AG04449 (cell line): ENCODE measurements around the gene LDAF1.

Experiments
- CTCF ChIA-PET: fragments of 350-600 bp; formaldehyde crosslinking; extraction: SDS; loops from one replicate; lab custom pipeline; 2021; ENCODE audit warnings: antibody characterized with exemption; lab: Yijun Ruan, JAX
- POLR2A ChIA-PET: fragments of 400-600, 350-600 bp; formaldehyde crosslinking; extraction: SDS; loops from one replicate; lab custom pipeline; 2020; ENCODE audit warnings: antibody characterized with exemption, inconsistent platforms; lab: Yijun Ruan, JAX
- DNase-seq: peaks from one replicate; pipeline ENCODE4 v3.0.0-alpha.2; 2010; ENCODE audit warnings: low read depth, low spot score
- H3K4me3 ChIP-seq: 2 replicates; pipeline ENCODE4 v1.5.1; 2011; ENCODE audit warnings: low read depth, mild to moderate bottlenecking, control low read depth, low read length
- TF ChIP-seq, protein P1 (sequence below): IDR thresholded peaks from one replicate; pipeline ENCODE4 v1.5.1; 2011; ENCODE audit warnings: mild to moderate bottlenecking, moderate library complexity, low read length, control low read depth, inconsistent platforms; ENCODE audit not compliant: insufficient read depth; ENCODE audit errors: missing control alignments

Gene LDAF1

DNA sequence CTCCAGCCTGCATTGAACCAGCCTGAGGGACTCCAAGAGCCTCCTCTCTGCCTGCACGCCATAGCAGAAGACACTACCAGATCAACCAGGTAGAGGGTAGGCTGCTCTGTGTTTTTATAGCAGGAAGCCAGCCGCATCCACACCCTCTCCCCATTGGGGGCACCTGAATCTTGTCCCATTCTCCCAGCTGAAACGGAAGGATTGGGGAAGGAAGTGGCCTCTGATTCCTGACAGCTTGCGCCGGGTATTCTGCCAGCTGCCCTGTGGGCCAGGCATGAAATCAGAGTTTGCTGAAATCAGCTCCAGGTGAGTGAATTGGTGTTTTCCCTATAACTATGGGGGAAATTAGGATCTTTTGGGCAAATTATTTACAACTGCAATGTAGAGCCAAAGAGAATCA lies 53.0 kb downstream of the LDAF1 start, which contains the start of gene ZP2:
Gene ZP2 (minus strand): TSS at position 89 of the 400 bp plus-strand sequence. CDS start 27 bp downstream, at position 62.
- POLR2A ChIA-PET, result no interaction called here
- no peak within 1 kb of the TSS for H3K4me3 ChIP-seq
- TF ChIP-seq, protein P1, sequence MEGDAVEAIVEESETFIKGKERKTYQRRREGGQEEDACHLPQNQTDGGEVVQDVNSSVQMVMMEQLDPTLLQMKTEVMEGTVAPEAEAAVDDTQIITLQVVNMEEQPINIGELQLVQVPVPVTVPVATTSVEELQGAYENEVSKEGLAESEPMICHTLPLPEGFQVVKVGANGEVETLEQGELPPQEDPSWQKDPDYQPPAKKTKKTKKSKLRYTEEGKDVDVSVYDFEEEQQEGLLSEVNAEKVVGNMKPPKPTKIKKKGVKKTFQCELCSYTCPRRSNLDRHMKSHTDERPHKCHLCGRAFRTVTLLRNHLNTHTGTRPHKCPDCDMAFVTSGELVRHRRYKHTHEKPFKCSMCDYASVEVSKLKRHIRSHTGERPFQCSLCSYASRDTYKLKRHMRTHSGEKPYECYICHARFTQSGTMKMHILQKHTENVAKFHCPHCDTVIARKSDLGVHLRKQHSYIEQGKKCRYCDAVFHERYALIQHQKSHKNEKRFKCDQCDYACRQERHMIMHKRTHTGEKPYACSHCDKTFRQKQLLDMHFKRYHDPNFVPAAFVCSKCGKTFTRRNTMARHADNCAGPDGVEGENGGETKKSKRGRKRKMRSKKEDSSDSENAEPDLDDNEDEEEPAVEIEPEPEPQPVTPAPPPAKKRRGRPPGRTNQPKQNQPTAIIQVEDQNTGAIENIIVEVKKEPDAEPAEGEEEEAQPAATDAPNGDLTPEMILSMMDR, result no peak
- DNase-seq, result no peak
- CTCF ChIA-PET, result interaction anchor here (1.5 kb wide), 1 partner anchor 23 kb away, joined by 4 read pairs; no protein-coding TSS in a partner anchor

DNA sequence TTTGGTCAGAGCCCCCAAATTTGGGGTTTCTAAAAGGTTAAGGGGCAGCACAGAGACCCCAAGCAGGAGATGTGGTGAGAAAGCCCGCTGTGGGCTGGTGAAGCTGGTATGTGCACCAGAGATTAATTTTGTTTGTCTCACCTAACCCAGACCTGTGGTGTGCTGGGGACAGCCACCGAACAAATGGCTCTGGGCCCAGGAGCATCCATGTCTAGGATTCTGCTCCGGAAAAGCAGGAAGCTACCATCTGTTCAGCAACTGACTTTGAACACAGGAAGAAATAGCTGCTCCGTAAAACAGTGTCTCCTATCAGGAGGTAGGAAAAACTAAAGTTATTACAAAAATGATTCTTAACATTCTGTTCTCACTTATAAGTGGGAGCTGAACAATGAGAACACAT lies 55.6 kb downstream of the LDAF1 start:
- CTCF ChIA-PET, result no interaction called here
- POLR2A ChIA-PET, result no interaction called here
- TF ChIP-seq, protein P1, result no peak
- DNase-seq, result no peak
- H3K4me3 ChIP-seq, result no peak overlapping the region

DNA sequence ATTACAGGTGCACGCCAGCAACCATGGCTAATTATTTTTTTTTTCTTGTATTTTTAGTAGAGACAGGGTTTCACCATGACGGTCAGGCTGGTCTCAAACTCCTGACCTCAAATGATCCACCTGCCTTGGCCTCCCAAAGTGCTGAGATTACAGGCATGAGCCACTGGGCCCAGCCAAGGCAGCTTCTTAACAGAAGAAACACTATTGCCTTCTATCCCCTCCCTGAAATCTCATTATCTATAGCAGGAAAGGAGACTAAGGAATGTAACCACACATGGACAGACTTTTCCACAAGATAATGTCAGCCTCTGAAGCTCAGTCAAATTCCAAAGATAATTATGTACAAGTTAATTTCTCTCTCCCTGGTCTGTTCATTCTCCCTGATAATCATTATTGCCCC lies 58.6 kb downstream of the LDAF1 start:
- TF ChIP-seq, protein P1, result no peak
- ChIA-PET POLR2A (no interaction called here), CTCF (no interaction called here)
- no peak overlapping the region for H3K4me3 ChIP-seq
- no peak for DNase-seq

GRCh38 chr16:21218153-21218552 lies 59.7 kb downstream of the LDAF1 start:
- TF ChIP-seq, protein P1, result no peak
- H3K4me3 ChIP-seq, result no peak overlapping the region
- no peak for DNase-seq
- ChIA-PET CTCF (no interaction called here), POLR2A (no interaction called here)

DNA sequence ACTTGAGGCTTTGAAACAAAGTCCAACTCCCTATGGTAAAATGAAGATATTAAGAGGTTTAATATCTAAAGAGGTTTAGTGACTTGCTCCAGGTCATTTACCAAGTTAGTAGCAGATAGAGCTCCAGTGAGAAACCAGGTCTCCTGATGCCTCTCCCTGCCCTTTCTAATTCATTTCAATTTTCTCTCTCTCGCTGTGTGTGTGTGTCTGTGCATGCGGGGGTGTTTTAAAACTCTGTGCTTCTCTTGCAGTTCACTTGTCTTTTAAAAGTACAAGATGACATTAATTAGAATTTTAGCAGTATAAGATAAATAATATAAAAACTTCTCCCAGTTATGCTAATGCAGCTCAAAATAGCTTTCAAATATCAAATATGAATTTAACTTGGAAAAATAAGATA lies 61.1 kb downstream of the LDAF1 start:
- TF ChIP-seq, protein P1, result no peak
- POLR2A ChIA-PET, result no interaction called here
- DNase-seq, result no peak
- no peak overlapping the region for H3K4me3 ChIP-seq
- CTCF ChIA-PET, result no interaction called here

- DNase-seq, result no peak
- H3K4me3 ChIP-seq, result no peak overlapping the region
- CTCF ChIA-PET, result no interaction called here
- TF ChIP-seq, protein P1, result no peak
- POLR2A ChIA-PET, result no interaction called here
These were observed 64.2 kb downstream of the LDAF1 start for GRCh38 chr16:21222495-21223337.
